WI38 (cell line): ENCODE results near the gene ITCH.
"Not testable (repeated sequence)": the region's sequence is repeated elsewhere in the genome, so short reads cannot be mapped to it uniquely, and the experiment has no call there.

Experiments used
- H3K4me3 ChIP-seq: 2 replicates; pipeline ENCODE4 v1.5.1; 2011; ENCODE audit warnings: low read depth, mild to moderate bottlenecking, control low read depth, low read length
- TF ChIP-seq, protein P1 (sequence below): IDR thresholded peaks from 2 replicates; pipeline ENCODE4 v1.5.1; 2012; ENCODE audit warnings: low read depth, mild to moderate bottlenecking, control low read depth, low read length

Gene ITCH

DNA sequence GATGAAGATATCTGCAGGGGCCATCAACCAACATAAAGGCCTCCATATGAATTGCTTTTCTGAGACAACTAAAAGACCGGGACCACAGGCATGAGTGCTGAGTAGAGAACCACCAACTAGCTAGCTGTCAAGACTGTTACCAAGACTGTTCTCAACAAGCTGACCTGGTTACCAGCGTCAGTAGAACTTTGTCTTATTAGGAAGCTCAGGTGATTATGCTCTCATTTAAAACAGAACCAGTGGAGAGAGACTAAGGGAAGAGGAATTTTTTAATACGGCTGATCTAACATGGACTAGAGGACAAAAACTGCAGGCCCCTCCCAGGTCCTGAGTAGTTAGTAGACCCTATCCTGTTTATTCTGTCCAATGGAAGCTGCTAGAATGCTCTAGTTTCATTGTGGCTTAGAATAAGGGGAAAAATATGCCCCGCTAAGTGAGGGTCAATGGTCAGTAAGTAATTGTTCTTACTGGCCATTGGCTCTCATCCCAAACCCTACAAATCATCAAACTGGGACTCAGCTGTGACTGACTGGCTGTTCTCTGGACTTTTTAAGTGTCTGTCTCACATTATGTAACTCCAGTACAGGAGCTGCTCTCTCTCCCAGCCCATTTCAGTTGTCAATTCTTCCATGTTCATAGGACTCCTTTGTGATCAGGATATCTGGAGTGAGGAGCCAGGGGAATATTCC, 149.3 kb downstream of the ITCH start:
- no peak overlapping the region for H3K4me3 ChIP-seq
- TF ChIP-seq, protein P1, sequence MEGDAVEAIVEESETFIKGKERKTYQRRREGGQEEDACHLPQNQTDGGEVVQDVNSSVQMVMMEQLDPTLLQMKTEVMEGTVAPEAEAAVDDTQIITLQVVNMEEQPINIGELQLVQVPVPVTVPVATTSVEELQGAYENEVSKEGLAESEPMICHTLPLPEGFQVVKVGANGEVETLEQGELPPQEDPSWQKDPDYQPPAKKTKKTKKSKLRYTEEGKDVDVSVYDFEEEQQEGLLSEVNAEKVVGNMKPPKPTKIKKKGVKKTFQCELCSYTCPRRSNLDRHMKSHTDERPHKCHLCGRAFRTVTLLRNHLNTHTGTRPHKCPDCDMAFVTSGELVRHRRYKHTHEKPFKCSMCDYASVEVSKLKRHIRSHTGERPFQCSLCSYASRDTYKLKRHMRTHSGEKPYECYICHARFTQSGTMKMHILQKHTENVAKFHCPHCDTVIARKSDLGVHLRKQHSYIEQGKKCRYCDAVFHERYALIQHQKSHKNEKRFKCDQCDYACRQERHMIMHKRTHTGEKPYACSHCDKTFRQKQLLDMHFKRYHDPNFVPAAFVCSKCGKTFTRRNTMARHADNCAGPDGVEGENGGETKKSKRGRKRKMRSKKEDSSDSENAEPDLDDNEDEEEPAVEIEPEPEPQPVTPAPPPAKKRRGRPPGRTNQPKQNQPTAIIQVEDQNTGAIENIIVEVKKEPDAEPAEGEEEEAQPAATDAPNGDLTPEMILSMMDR: no peak

DNA sequence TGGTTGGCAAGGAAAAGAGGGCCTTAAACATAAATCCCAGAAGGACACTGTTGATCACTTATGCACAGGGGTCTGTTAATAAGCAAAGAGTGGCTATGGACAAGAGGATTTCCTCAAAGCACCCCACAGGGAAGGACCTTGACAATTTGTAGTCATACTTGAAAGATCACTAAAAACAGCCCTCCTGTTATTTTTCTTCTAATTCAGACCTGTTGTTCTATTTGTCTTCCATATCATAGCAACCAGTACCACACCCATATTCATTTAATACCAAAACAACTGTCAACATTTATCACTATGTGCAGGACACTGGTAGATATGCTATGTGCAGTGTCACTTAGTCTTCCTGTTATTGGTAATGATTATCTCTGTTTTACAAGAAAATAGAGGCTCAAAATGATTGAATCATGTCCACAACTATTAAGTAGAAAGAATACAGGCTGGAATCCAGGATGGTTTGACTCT, 149.9 kb downstream of the ITCH start:
- H3K4me3 ChIP-seq: no peak overlapping the region
- TF ChIP-seq, protein P1: no peak

GRCh38 chr20:34514034-34514433, 151.0 kb downstream of the ITCH start:
- H3K4me3 ChIP-seq: not testable (repeated sequence)

- peak overlapping the region; percentile 92 for H3K4me3 ChIP-seq
- TF ChIP-seq, protein P1: no peak
These were observed 151.9 kb downstream of the ITCH start for GRCh38 chr20:34514897-34515483.

DNA sequence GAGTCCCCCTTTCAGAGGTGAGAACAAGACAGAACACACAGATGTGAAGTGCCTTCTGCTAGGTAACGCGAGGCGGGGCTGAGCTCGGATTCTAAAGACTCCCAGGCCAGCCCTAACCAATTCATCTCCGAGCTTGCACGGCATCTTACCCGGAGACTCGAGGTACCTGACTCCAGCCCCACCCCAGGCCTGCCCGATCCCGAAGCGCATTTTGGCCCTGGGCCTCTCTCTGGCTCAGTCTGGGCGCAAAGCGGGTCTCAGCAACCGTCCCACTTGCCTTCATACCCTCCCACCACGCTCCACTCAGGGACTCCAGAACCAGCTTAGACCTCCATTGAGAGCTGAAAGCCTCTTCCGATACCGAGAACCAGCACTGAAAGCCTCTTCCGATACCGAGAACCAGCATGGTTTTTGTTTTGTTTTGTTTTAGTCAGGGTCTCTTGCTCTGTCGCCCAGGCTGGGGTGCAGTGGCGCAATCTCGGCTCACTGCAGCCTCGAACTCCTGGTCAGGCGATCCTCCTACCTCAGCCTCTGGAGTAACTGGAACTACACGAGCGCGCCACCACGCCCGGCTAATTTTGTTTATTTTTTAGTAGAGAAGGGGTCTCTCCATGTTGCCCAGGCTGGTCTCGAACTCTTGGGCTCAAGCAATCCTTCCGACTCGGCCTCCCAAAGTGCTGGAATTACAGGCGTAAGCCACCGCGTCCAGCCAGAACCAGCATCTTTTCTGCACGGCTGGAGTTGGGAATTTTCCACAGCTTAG, 152.6 kb downstream of the ITCH start:
- TF ChIP-seq, protein P1: no peak
- H3K4me3 ChIP-seq: peak overlapping the region; percentile 92

GRCh38 chr20:34516247-34517113, 153.4 kb downstream of the ITCH start, which contains the start of gene DYNLRB1:
Gene DYNLRB1, plus strand, starts transcription at chr20:34516422. Its CDS starts 37 bp downstream, at chr20:34516459.
- H3K4me3 ChIP-seq: peak within 1 kb of the TSS; percentile 92
- TF ChIP-seq, protein P1: no peak

GRCh38 chr20:34517114-34517505, 154.0 kb downstream of the ITCH start:
- TF ChIP-seq, protein P1: no peak
- peak overlapping the region; percentile 92 for H3K4me3 ChIP-seq

GRCh38 chr20:34518863-34519262, 155.8 kb downstream of the ITCH start:
- not testable (repeated sequence) for H3K4me3 ChIP-seq

GRCh38 chr20:34519841-34520240, 156.8 kb downstream of the ITCH start:
- H3K4me3 ChIP-seq: not testable (repeated sequence)
